ENCODE data around the gene BTN1A1.
A peak's percentile ranks its signal among the peaks of the same experiment; 100 is the strongest.
"Not testable (repeated sequence)": the region's sequence is repeated elsewhere in the genome, so short reads cannot be mapped to it uniquely, and the experiment has no call there.

Gene BTN1A1

DNA sequence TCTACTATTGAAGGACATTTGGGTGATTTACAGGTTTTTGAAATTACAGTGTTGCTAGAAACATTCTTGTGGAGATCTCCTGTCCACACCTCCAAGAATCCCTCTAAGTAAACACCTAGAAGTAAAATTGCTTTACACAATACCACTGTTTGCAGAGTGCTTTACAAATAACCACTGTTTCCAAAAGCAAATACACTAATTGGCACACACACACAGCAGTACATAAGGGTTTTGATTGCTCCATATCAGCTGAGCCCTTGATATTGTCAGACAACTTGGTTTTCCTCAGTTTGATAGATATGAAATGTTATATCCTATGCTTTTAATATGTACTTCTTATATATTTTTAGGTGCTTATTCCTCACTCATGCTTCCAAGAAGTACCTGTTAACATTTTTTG is 44.4 kb downstream of the BTN1A1 start:
- Histone ChIP-seq H3K36me3 (peaks cover 25% of the 10 kb centered on the region), H3K4me3 (ENCODE audit: low read depth in 1 of 2, low read length in 1 of 2) (no peak overlapping the region), H3K27me3 (no peaks in the 10 kb centered on the region), H3K4me1 (ENCODE audit: control insufficient read depth in 1 of 2, insufficient read depth in 1 of 2, low read depth in 1 of 2, low read length in 1 of 2) (no peaks in the 10 kb centered on the region), H3K27ac (no peak overlapping the region), H3K9me3 (no peaks in the 10 kb centered on the region)
- TF ChIP-seq, protein P1, sequence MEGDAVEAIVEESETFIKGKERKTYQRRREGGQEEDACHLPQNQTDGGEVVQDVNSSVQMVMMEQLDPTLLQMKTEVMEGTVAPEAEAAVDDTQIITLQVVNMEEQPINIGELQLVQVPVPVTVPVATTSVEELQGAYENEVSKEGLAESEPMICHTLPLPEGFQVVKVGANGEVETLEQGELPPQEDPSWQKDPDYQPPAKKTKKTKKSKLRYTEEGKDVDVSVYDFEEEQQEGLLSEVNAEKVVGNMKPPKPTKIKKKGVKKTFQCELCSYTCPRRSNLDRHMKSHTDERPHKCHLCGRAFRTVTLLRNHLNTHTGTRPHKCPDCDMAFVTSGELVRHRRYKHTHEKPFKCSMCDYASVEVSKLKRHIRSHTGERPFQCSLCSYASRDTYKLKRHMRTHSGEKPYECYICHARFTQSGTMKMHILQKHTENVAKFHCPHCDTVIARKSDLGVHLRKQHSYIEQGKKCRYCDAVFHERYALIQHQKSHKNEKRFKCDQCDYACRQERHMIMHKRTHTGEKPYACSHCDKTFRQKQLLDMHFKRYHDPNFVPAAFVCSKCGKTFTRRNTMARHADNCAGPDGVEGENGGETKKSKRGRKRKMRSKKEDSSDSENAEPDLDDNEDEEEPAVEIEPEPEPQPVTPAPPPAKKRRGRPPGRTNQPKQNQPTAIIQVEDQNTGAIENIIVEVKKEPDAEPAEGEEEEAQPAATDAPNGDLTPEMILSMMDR (IDR thresholded peaks at IDR 0.05): no peak

DNA sequence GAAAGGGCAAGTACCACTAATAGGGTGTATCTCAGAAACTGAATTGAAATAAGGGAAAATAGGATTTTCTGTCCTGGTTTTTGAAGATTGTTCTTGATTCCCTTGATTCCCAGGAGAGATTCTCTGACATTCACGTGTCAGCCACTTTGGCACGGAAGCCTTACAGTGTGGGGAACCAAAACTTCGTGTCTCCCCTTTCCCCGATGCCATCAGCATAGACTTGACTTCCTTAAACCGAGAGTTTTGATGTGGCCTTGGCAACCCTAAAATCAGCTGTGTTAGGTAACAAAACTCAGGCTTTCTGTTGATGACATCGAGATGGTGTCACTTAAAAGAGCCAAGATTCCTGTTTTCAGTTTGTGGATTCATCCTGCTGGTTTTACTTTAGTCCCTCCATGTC is 45.5 kb downstream of the BTN1A1 start:
- H3K9me3 ChIP-seq: no peaks in the 10 kb centered on the region
- H3K36me3 ChIP-seq: peaks cover 25% of the 10 kb centered on the region
- no peak overlapping the region for H3K27ac ChIP-seq
- TF ChIP-seq, protein P1 (IDR thresholded peaks at IDR 0.05): no peak
- H3K4me1 ChIP-seq (ENCODE audit: control insufficient read depth in 1 of 2, insufficient read depth in 1 of 2, low read depth in 1 of 2, low read length in 1 of 2): peaks cover 8 to 9% of the 10 kb centered on the region in 2 experiments
- H3K27me3 ChIP-seq: peaks cover 3% of the 10 kb centered on the region
- H3K4me3 ChIP-seq (ENCODE audit: low read depth in 1 of 2, low read length in 1 of 2): no peak overlapping the region

DNA sequence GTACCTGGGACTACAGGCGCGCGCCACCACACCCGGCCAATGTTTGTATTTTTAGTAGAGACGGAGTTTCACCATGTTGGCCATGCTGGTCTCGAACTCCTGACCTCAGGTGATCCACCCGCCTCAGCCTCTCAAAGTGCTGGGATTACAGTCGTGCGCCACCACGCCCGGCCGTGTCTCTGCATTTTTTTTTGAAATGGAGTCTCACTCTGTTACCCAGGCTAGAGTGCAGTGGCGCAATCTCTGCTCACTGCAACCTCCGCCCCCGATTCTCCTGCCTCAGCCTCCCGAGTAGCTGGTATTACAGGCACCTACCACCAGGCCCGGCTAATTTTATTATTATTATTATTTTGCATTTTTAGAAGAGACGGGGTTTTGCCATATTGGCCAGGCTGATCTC is 47.3 kb downstream of the BTN1A1 start:
- H3K27me3 ChIP-seq; H3K27ac ChIP-seq; H3K4me3 ChIP-seq (ENCODE audit: low read depth in 1 of 2, low read length in 1 of 2); H3K9me3 ChIP-seq: not testable (repeated sequence)
- Histone ChIP-seq H3K4me1 (ENCODE audit: control insufficient read depth in 1 of 2, insufficient read depth in 1 of 2, low read depth in 1 of 2, low read length in 1 of 2) (peaks cover 11% of the 10 kb centered on the region in 2 experiments), H3K36me3 (peaks cover 25% of the 10 kb centered on the region)

DNA sequence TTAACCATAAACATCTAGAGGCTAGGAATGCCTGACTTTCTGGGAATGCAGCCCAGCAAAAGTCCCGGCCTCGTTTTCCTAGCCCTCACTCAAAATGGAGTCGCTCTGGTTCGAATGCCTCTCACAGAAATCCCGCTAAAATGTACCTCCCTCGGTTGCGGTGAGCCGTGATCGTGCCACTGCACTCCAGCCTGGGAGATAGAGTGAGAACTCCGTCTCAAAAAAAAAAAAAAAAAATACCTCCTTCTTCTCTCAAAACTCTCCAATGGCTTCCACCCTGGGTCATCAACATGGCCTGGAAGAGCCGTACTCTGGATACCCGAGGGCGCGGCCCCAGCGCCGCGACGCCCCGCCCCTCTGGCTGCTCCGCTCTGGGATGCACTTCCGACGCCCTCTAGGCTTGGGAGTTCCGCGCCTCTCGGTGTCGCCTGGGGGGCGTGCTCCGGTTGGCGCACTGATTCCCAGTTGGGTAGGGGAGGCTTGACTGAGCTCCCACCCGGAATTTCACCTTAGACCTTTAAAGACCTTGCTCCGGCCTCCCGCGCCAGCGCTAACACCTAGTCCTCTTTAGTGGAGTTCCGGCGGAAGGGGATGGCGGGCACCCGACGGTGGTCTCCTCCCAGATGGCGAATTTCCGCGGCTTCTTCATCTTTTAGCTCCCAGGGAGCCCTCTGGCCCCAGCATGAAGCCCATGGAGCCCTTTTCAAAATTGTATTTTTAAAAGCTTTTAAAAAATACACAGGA is 50.3 kb downstream of the BTN1A1 start:
- TF ChIP-seq, protein P1 (IDR thresholded peaks at IDR 0.05): no peak

DNA sequence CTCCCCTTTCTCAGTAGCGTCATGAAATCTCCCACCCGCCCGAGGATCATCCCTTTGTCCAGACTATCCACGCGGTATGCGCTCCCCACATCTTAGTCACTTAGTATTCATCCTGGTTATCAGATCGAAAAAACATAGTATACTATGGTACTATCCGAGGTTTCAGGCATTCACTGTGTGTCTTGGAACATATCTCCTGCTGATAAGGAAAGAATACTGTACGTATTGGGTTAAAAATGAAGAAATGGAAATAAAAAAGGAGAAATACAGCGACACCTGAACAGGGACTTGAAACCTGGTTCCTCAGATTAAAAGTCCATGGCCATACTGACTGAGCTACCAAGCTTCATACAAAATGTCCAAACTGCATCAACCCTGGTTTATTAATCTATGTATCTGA is 52.1 kb downstream of the BTN1A1 start:
- no peak overlapping the region for H3K27ac ChIP-seq
- no peaks in the 10 kb centered on the region for H3K36me3 ChIP-seq
- no peaks in the 10 kb centered on the region for H3K9me3 ChIP-seq
- peaks cover 35 to 36% of the 10 kb centered on the region in 2 experiments for H3K4me1 ChIP-seq (ENCODE audit: control insufficient read depth in 1 of 2, insufficient read depth in 1 of 2, low read depth in 1 of 2, low read length in 1 of 2)
- TF ChIP-seq, protein P1 (IDR thresholded peaks at IDR 0.05): no peak
- no peak overlapping the region for H3K4me3 ChIP-seq (ENCODE audit: low read depth in 1 of 2, low read length in 1 of 2)
- peaks cover 52% of the 10 kb centered on the region for H3K27me3 ChIP-seq

More for the DNA sequence above, 50.3 kb downstream of the BTN1A1 start:
- Histone ChIP-seq H3K4me1 (ENCODE audit: control insufficient read depth in 1 of 2, insufficient read depth in 1 of 2, low read depth in 1 of 2, low read length in 1 of 2) (peaks cover 35 to 36% of the 10 kb centered on the region in 2 experiments), H3K36me3 (peaks cover 9% of the 10 kb centered on the region), H3K4me3 (ENCODE audit: low read depth in 1 of 2, low read length in 1 of 2) (peak overlapping the region; percentile 62 to 63), H3K27me3 (peaks cover 36% of the 10 kb centered on the region), H3K27ac (no peak overlapping the region), H3K9me3 (no peaks in the 10 kb centered on the region)

DNA sequence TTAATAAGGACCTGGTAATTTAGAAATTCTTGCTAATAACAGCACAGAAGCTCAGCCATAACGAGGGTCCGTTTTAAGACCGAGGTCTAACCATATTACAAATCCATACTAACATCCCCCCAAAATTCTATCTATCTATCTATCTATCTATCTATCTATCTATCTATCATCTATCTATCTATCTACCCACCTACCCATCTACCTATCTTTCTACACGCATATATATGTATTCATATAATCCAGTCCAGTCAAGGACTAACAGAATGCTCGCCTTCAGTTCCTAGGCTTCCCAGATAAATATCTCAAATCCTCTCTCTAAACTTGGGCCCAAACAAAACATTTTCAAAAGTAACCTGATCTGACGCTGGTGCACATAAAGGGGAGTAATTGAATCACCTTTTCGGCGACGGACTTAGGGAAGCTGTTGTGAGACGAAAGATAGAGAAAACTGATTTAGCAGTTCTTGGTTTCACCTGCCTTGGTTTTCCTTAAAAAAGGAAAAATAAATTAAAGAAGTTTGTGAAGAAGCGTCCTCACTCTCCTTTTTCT is 52.6 kb downstream of the BTN1A1 start:
- H3K4me1 ChIP-seq (ENCODE audit: control insufficient read depth in 1 of 2, insufficient read depth in 1 of 2, low read depth in 1 of 2, low read length in 1 of 2): peaks cover 35 to 36% of the 10 kb centered on the region in 2 experiments
- peaks cover 52% of the 10 kb centered on the region for H3K27me3 ChIP-seq
- no peaks in the 10 kb centered on the region for H3K36me3 ChIP-seq
- H3K27ac ChIP-seq: no peak overlapping the region
- no peak overlapping the region for H3K4me3 ChIP-seq (ENCODE audit: low read depth in 1 of 2, low read length in 1 of 2)
- H3K9me3 ChIP-seq: no peaks in the 10 kb centered on the region
- TF ChIP-seq, protein P1 (IDR thresholded peaks at IDR 0.05): no peak

Measured in neutrophil (primary cell).